OCI-LY7 (cell line): ENCODE results near the gene COA3.

Experiments used
- EZH2phosphoT487 ChIP-seq: fragments of 200-600 bp; sonication (generic); IDR thresholded peaks from 2 replicates; pipeline ENCODE4 v1.6.1; 2018; ENCODE audit warnings: low read depth, borderline replicate concordance, mild to moderate bottlenecking, mixed run types, antibody characterized with exemption, low read length, moderate library complexity, mixed read lengths
- TF ChIP-seq, protein P1 (sequence below): fragments of 200-600 bp; sonication (generic); conservative IDR thresholded peaks from 2 replicates; pipeline ENCODE4 v1.5.1; 2014; ENCODE audit warnings: mild to moderate bottlenecking, antibody characterized with exemption, low read length, moderate library complexity, mixed read lengths

DNA sequence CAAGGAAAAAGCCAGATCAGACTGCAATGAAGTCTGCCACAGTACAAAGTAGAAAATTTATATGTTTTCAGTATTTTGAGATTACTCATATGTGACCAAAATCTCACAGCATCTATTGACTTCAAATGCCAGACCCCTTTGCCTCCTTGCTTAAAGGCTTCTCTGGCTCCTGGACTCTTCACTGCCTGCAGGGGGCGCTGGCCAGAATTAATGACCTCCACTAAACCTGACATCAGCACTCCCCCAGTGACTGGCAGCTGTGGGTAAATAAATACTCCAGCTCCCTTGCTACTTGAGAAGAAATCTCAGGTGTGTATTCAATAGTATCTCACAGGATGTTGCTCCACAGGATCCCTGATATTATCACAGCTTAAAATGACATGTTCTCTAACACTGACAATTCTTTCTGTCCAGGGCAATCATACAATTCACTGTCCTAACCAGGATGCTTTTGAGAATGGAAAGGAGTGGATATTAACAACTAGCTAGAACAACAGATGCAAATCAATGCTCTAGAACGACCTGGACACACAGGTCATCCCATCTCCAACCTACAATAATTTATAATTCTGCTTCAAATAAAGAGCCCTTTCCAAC is 21.5 kb upstream of the COA3 start:
- TF ChIP-seq, protein P1, sequence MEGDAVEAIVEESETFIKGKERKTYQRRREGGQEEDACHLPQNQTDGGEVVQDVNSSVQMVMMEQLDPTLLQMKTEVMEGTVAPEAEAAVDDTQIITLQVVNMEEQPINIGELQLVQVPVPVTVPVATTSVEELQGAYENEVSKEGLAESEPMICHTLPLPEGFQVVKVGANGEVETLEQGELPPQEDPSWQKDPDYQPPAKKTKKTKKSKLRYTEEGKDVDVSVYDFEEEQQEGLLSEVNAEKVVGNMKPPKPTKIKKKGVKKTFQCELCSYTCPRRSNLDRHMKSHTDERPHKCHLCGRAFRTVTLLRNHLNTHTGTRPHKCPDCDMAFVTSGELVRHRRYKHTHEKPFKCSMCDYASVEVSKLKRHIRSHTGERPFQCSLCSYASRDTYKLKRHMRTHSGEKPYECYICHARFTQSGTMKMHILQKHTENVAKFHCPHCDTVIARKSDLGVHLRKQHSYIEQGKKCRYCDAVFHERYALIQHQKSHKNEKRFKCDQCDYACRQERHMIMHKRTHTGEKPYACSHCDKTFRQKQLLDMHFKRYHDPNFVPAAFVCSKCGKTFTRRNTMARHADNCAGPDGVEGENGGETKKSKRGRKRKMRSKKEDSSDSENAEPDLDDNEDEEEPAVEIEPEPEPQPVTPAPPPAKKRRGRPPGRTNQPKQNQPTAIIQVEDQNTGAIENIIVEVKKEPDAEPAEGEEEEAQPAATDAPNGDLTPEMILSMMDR = peak; percentile 98
- no peak for TF ChIP-seq EZH2phosphoT487
